ENCODE data around the gene AVL9. TPM values are rescaled to one million over a fixed set of nuclear protein-coding genes. Genes with fewer than 3 reads are reported as not detected.

Gene AVL9
- total RNA-seq, 1 donor from 2014 or later: 25.5 TPM

DNA sequence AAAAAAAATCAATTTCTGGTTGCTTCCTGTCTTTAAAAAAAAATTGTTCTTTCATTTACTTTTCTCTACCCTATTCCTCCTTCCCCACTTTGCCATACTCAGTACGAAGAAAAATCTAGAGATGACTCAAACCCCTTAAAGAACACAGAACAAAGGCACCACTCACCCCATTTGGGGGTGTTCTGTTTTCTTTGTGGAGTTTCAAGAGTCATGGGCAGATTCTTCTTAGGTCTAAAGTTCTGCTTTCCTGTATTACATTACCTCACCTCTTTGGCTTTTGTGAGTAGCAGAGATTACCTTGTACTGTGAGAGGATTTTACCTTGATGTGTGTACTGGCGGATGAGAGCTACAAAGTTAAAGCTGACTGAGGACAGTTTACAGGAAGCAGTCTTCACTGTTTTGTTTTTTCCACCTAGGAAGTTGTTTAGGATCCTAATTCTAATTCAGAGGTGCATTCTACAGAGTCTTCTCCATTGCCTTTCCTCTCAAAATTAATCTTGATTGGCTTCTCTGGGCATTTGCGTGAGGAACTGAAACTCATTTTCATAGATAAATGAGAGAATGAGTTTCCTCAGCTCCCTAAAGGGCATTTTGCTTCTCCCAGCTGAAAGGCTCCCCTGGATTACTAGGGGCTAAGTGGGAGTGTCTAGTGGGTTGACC is 20.7 kb downstream of the AVL9 start:
- intact Hi-C loops (cut with DNase I): no loop called here
- no peak overlapping the region for H3K4me3 ChIP-seq
- H3K27me3 ChIP-seq: no peaks in the 10 kb centered on the region
- DNase-seq (ENCODE audit: extremely low spot score in 2 of 2): no peak
- no peaks in the 10 kb centered on the region for H3K36me3 ChIP-seq
- H3K9me3 ChIP-seq: no peaks in the 10 kb centered on the region
- peaks cover 18% of the 10 kb centered on the region for H3K4me1 ChIP-seq
- H3K27ac ChIP-seq: no peak overlapping the region
- TF ChIP-seq POLR2AphosphoS5 (IDR thresholded peaks at IDR 0.05; ENCODE audit: insufficient read depth in 1 of 2, low read depth in 1 of 2) (no peak), POLR2A (IDR thresholded peaks at IDR 0.05) (no peak)
- TF ChIP-seq, protein P1, sequence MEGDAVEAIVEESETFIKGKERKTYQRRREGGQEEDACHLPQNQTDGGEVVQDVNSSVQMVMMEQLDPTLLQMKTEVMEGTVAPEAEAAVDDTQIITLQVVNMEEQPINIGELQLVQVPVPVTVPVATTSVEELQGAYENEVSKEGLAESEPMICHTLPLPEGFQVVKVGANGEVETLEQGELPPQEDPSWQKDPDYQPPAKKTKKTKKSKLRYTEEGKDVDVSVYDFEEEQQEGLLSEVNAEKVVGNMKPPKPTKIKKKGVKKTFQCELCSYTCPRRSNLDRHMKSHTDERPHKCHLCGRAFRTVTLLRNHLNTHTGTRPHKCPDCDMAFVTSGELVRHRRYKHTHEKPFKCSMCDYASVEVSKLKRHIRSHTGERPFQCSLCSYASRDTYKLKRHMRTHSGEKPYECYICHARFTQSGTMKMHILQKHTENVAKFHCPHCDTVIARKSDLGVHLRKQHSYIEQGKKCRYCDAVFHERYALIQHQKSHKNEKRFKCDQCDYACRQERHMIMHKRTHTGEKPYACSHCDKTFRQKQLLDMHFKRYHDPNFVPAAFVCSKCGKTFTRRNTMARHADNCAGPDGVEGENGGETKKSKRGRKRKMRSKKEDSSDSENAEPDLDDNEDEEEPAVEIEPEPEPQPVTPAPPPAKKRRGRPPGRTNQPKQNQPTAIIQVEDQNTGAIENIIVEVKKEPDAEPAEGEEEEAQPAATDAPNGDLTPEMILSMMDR (IDR thresholded peaks at IDR 0.05): no peak

DNA sequence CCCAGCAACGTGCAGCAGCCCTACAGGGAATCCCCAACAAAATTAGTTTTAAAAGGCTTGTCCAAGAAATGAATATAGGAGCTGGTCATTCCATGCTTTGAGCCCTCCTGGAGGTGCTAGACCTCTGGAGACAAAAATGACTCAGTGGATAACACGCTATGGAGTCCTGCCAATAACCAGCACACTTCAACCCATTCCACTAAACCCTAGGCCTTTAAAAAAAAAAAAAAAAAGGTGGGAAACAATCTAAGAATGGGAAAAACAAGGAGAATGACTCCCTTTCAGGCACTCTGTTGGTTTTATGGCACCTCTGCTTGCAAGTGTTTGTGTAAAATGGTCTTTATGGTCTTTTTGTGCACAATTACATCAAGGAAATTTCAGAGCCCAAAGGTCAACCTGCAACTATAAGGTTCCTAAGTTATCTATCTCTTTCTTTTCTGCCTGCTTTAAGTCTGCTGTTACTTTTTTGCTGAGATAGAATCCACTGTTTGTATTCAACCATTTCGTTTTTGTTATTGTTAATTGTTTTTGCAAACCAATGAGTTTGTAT is 21.3 kb downstream of the AVL9 start:
- Histone ChIP-seq H3K9me3 (no peaks in the 10 kb centered on the region), H3K27ac (no peak overlapping the region), H3K4me3 (no peak overlapping the region), H3K36me3 (no peaks in the 10 kb centered on the region), H3K27me3 (no peaks in the 10 kb centered on the region), H3K4me1 (peaks cover 18% of the 10 kb centered on the region)
- no peak for TF ChIP-seq POLR2A (IDR thresholded peaks at IDR 0.05)
- TF ChIP-seq POLR2AphosphoS5 (IDR thresholded peaks at IDR 0.05; ENCODE audit: insufficient read depth in 1 of 2, low read depth in 1 of 2): no peak
- TF ChIP-seq, protein P1 (IDR thresholded peaks at IDR 0.05): no peak
- intact Hi-C loops (cut with DNase I): no loop called here
- no peak for DNase-seq (ENCODE audit: extremely low spot score in 2 of 2)

DNA sequence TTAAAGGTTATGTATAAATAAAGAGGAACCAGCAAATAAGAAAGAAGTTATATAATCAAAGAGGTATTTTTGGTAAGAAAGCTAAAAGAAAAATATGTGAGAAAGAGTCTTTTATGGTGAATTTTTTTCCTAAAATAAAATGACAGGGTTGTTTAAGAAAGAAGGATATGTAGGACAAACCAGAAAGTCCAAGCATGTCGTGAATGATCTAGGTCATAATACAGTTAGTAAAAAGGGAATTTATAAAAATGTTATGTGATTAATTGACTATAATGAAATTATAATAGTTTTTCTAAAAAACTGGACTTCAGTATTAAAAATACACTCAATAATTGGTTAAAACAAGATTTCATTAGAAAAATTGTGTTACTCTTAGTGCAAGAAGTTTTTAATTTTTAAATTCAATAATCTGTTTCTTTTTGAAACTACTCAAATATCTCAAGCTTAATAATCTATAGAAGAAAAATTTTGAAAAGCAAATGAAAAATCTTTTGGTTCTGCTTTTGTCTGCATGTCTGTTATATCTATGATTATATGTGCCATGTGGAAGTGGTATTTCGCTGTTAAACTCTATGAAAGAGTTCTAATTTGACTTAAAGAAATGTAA is 23.3 kb downstream of the AVL9 start:
- no peaks in the 10 kb centered on the region for H3K36me3 ChIP-seq
- H3K4me1 ChIP-seq: peaks cover 18% of the 10 kb centered on the region
- DNase-seq (ENCODE audit: extremely low spot score in 2 of 2): no peak
- TF ChIP-seq POLR2A (IDR thresholded peaks at IDR 0.05): no peak
- no peak overlapping the region for H3K4me3 ChIP-seq
- intact Hi-C loops (cut with DNase I): no loop called here
- no peaks in the 10 kb centered on the region for H3K27me3 ChIP-seq
- H3K27ac ChIP-seq: no peak overlapping the region
- H3K9me3 ChIP-seq: no peaks in the 10 kb centered on the region

GRCh38 chr7:32519763-32520162 is 24.5 kb downstream of the AVL9 start:
- H3K27ac ChIP-seq: no peak overlapping the region
- DNase-seq (ENCODE audit: extremely low spot score in 2 of 2): no peak
- intact Hi-C loops (cut with DNase I): no loop called here
- H3K9me3 ChIP-seq: no peaks in the 10 kb centered on the region
- H3K4me3 ChIP-seq: no peak overlapping the region
- peaks cover 12% of the 10 kb centered on the region for H3K4me1 ChIP-seq
- no peaks in the 10 kb centered on the region for H3K36me3 ChIP-seq
- H3K27me3 ChIP-seq: no peaks in the 10 kb centered on the region
- no peak for TF ChIP-seq POLR2A (IDR thresholded peaks at IDR 0.05)
- TF ChIP-seq, protein P1 (IDR thresholded peaks at IDR 0.05): no peak
- no peak for TF ChIP-seq POLR2AphosphoS5 (IDR thresholded peaks at IDR 0.05; ENCODE audit: insufficient read depth in 1 of 2, low read depth in 1 of 2)

DNA sequence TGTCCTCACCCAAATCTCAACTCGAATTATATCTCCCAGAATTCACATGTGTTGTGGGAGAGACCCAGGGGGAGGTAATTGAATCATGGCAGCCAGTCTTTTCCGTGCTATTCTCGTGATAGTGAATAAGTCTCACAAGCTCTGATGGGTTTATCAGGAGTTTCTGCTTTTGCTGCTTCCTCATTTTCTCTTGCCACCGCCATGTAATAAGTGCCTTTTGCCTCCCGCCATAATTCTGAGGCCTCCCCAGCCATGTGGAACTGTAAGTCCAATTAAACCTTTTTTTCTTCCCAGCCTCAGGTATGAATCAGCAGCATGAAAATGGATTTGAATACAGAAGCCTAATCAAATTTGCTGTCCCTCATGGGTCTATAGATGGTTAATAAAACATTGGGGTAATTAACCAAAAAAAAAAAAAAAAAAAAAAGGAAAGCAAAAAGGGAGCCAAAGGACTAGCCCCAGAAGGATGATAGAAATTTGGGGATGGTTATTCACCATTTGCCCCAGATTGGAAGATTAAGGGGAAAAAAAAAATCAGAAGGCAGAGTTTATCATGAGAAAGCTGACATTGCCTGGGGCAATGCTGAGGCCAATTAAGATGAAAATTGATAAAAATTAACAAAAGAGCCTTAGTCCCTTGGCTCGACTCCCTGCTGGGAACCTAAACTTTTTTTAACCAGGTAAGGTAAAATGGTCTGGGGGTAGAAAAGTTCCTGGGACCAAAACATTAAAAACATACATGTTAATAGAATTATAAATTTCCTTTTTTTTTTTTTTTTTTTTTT is 27.6 kb downstream of the AVL9 start:
- Histone ChIP-seq H3K36me3 (no peaks in the 10 kb centered on the region), H3K9me3 (no peaks in the 10 kb centered on the region), H3K4me3 (no peak overlapping the region), H3K4me1 (no peaks in the 10 kb centered on the region), H3K27ac (no peak overlapping the region), H3K27me3 (no peaks in the 10 kb centered on the region)
- no peak for DNase-seq (ENCODE audit: extremely low spot score in 2 of 2)
- intact Hi-C loops (cut with DNase I): no loop called here
- TF ChIP-seq, protein P1 (IDR thresholded peaks at IDR 0.05): no peak
- TF ChIP-seq POLR2AphosphoS5 (IDR thresholded peaks at IDR 0.05; ENCODE audit: insufficient read depth in 1 of 2, low read depth in 1 of 2): no peak
- no peak for TF ChIP-seq POLR2A (IDR thresholded peaks at IDR 0.05)

Measured in vagina (tissue), 2 donors.